Upper lobe of left lung (tissue), 6 donors: ENCODE results near the gene TTLL4. TPM values are rescaled to one million over a fixed set of nuclear protein-coding genes. Genes with fewer than 3 reads are reported as not detected.

Source experiments
- ATAC-seq, 2 donors: fragments of 200-7000 bp; cut with Tn5 transposase; one replicate each; pipeline ENCODE4 v1.9.1; 2022; ENCODE audit warnings: mild to moderate bottlenecking in 2 of 2, moderate library complexity in 2 of 2; ENCODE audit not compliant: low FRiP score in 2 of 2
- DNase-seq, 2 donors: peaks; one replicate each; pipeline ENCODE4 v3.0.0-alpha.2; 2019 to 2020
- H3K27ac ChIP-seq, 4 donors: fragments of 200-600 bp; sonication (generic); one replicate each; pipeline ENCODE4 v1.5.1; 2016 to 2019
- H3K27me3 ChIP-seq, 4 donors: fragments of 200-600 bp; sonication (generic); one replicate each; pipeline ENCODE4 v1.5.1; 2017 to 2019
- H3K36me3 ChIP-seq, 4 donors: fragments of 200-600 bp; sonication (generic); one replicate each; pipeline ENCODE4 v1.5.1; 2016 to 2019
- H3K4me1 ChIP-seq, 4 donors: fragments of 200-600 bp; sonication (generic); one replicate each; pipeline ENCODE4 v1.5.1; 2018 to 2019
- H3K4me3 ChIP-seq, 4 donors: fragments of 200-600 bp; sonication (generic); one replicate each; pipeline ENCODE4 v1.5.1; 2017 to 2019; ENCODE audit warnings: mild to moderate bottlenecking in 2 of 4, moderate library complexity in 1 of 4
- H3K9me3 ChIP-seq, 4 donors: fragments of 200-600 bp; sonication (generic); one replicate each; pipeline ENCODE4 v1.5.1; 2018 to 2019
- EP300 ChIP-seq, 4 donors: sonication (generic); formaldehyde crosslinking; IDR thresholded peaks; one replicate each; pipeline ENCODE4 v1.5.1; 2017; ENCODE audit warnings: antibody characterized with exemption in 4 of 4, control low read depth in 2 of 4
- POLR2A ChIP-seq, 4 donors: fragments of 450-650 bp; IDR thresholded peaks; one replicate each; pipeline ENCODE4 v1.5.1; 2016 to 2017; ENCODE audit warnings: antibody characterized with exemption in 4 of 4, mild to moderate bottlenecking in 2 of 4
- POLR2AphosphoS5 ChIP-seq, 2 donors: sonication (generic); formaldehyde crosslinking; IDR thresholded peaks; one replicate each; pipeline ENCODE4 v1.5.1; 2017; ENCODE audit warnings: antibody characterized with exemption in 2 of 2
- WGBS, 2 donors: methylation state at CpG; one replicate each; pipeline ENCODE4 v1.1.5; 2017 to 2018; 5-methylcytosine and 5-hydroxymethylcytosine counted together
- total RNA-seq, 6 donors: library from RNA; depleted of rRNA in 4 of 6; stranded (reverse); fragments of >200 nt in 4 of 6; gene quantifications; one replicate each; pipeline versions ENCODE4 v1.1.0 to v1.2.1, GENCODE V29; 2016 to 2021
- TF ChIP-seq, protein P1 (sequence below), 6 experiments: fragments of 450-650 bp in 4 of 6; fragments of 200-600 bp in 2 of 6; sonication (generic) in 2 of 6; IDR thresholded peaks; one replicate each; pipeline ENCODE4 v1.5.1; 2016 to 2019; ENCODE audit warnings: antibody characterized with exemption in 6 of 6
- donor health status: DM: no; HTN: no; CAD: no; lungs with moderate emphysema.
- donor health status: DM: no; HTN: yes; CAD: no; lungs with severe emphysema.

Gene TTLL4
- total RNA-seq, 6 donors from 2014 or later: 21.1 to 46.1 (median 31.7) TPM

GRCh38 chr2:218781691-218782527 is 71.3 kb downstream of the TTLL4 start, which contains the start of gene CYP27A1:
Gene CYP27A1 (plus strand): TSS chr2:218782147. CDS start chr2:218782183, 36 bp downstream.
- Histone ChIP-seq H3K27me3 (peaks cover 0 to 7% (median 0%) of the 10 kb centered on the region in 4 donors), H3K4me3 (peak within 1 kb of the TSS; percentile 42 to 77 (median 71)), H3K9me3 (peaks cover 0 to 5% (median 2%) of the 10 kb centered on the region in 4 donors), H3K36me3 (no peaks in the 10 kb centered on the region), H3K4me1 (peaks cover 4 to 28% (median 10%) of the 10 kb centered on the region in 4 donors), H3K27ac (peak within 1 kb of the TSS; percentile 74 to 94 (median 86))
- DNase-seq (peak; percentile 78 to 89), ATAC-seq (peak; percentile 87 to 91)
- TF ChIP-seq POLR2AphosphoS5 (IDR thresholded peaks at IDR 0.05) (peak in 1 of 2 donors; percentile 15), POLR2A (IDR thresholded peaks at IDR 0.05) (peak in 3 of 4 donors; percentile 28 to 87 (median 33))
- TF ChIP-seq, protein P1, sequence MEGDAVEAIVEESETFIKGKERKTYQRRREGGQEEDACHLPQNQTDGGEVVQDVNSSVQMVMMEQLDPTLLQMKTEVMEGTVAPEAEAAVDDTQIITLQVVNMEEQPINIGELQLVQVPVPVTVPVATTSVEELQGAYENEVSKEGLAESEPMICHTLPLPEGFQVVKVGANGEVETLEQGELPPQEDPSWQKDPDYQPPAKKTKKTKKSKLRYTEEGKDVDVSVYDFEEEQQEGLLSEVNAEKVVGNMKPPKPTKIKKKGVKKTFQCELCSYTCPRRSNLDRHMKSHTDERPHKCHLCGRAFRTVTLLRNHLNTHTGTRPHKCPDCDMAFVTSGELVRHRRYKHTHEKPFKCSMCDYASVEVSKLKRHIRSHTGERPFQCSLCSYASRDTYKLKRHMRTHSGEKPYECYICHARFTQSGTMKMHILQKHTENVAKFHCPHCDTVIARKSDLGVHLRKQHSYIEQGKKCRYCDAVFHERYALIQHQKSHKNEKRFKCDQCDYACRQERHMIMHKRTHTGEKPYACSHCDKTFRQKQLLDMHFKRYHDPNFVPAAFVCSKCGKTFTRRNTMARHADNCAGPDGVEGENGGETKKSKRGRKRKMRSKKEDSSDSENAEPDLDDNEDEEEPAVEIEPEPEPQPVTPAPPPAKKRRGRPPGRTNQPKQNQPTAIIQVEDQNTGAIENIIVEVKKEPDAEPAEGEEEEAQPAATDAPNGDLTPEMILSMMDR (IDR thresholded peaks at IDR 0.05): no peak
- 1 to 5% methylated on average over 27 to 71 of the region's 76 CpGs for WGBS, 2 donors

DNA sequence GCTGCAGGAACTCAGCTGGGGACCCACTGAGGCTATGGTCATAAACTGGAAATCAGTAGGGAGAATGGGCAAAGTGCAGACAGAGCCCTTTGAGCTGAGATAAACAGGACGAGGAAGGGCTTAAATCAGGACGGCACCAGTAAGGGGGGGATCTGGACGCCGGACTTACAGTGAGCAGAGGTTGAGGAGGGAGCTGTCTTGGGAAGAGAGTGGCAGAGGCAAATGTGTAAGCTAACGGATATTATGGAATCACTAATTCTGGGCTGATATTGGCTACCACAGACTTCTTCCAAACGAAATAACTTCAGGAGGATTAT is 71.9 kb downstream of the TTLL4 start:
- Histone ChIP-seq H3K27ac (peak overlapping the region; percentile 74 to 94 (median 86)), H3K9me3 (peaks cover 0 to 2% (median 0%) of the 10 kb centered on the region in 4 donors), H3K4me3 (peak overlapping the region; percentile 42 to 77 (median 71)), H3K27me3 (peaks cover 0 to 7% (median 0%) of the 10 kb centered on the region in 4 donors), H3K36me3 (no peaks in the 10 kb centered on the region), H3K4me1 (peaks cover 4 to 28% (median 10%) of the 10 kb centered on the region in 4 donors)
- WGBS, 2 donors: 14 to 21% methylated on average over 6 of the region's 6 CpGs
- no peak for DNase-seq
- TF ChIP-seq POLR2A (IDR thresholded peaks at IDR 0.05) (no peak), EP300 (IDR thresholded peaks at IDR 0.05) (no peak), POLR2AphosphoS5 (IDR thresholded peaks at IDR 0.05) (no peak)
- TF ChIP-seq, protein P1 (IDR thresholded peaks at IDR 0.05): no peak
- peak; percentile 9 to 36 for ATAC-seq

DNA sequence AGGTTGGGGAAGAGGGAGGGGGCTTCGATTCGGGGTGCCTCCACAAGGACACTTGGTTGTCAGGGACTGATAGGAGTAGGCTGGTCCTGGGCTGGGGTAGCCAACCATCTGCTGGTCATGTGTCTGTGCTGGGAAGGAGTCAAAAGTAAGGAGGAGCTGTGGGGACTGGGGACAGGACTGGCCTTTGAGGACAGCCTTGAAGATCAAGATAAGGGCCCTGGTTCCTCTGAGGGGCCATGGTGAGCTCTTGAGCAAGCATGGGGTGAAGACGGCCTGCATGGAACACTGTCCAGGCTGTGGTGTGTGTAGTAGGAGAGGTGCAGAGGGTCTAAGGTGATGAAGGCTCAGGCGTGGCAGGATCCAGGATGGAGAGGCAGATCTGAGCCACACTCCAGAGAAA is 73.1 kb downstream of the TTLL4 start:
- DNase-seq: peak in 1 of 2 donors; percentile 30
- peak overlapping the region in 3 of 4 donors; percentile 5 to 77 (median 74) for H3K4me3 ChIP-seq
- no peaks in the 10 kb centered on the region for H3K9me3 ChIP-seq
- H3K27me3 ChIP-seq: peaks cover 0 to 7% (median 0%) of the 10 kb centered on the region in 4 donors
- peak in 1 of 2 donors; percentile 49 for ATAC-seq
- TF ChIP-seq POLR2AphosphoS5 (IDR thresholded peaks at IDR 0.05): no peak
- peak in 1 of 4 donors; percentile 60 for TF ChIP-seq POLR2A (IDR thresholded peaks at IDR 0.05)
- H3K4me1 ChIP-seq: peaks cover 4 to 28% (median 10%) of the 10 kb centered on the region in 4 donors
- WGBS, 2 donors: 78 to 88% methylated on average over 4 of the region's 4 CpGs
- H3K36me3 ChIP-seq: no peaks in the 10 kb centered on the region
- H3K27ac ChIP-seq: peak overlapping the region in 2 of 4 donors; percentile 59 to 91

GRCh38 chr2:218785103-218785502 is 74.5 kb downstream of the TTLL4 start:
- 38 to 64% methylated on average over 1 of the region's 1 CpG for WGBS, 2 donors
- Histone ChIP-seq H3K4me3 (no peak overlapping the region), H3K36me3 (no peaks in the 10 kb centered on the region), H3K27me3 (peaks cover 0 to 7% (median 0%) of the 10 kb centered on the region in 4 donors), H3K9me3 (no peaks in the 10 kb centered on the region), H3K27ac (peak overlapping the region in 2 of 4 donors; percentile 18 to 91), H3K4me1 (peaks cover 4 to 28% (median 10%) of the 10 kb centered on the region in 4 donors)
- TF ChIP-seq POLR2A (IDR thresholded peaks at IDR 0.05) (no peak), EP300 (IDR thresholded peaks at IDR 0.05) (no peak), POLR2AphosphoS5 (IDR thresholded peaks at IDR 0.05) (no peak)
- TF ChIP-seq, protein P1 (IDR thresholded peaks at IDR 0.05): no peak
- no peak for DNase-seq
- no peak for ATAC-seq

GRCh38 chr2:218786133-218786532 is 75.5 kb downstream of the TTLL4 start:
- peaks cover 0 to 7% (median 0%) of the 10 kb centered on the region in 4 donors for H3K27me3 ChIP-seq
- peaks cover 0 to 24% (median 7%) of the 10 kb centered on the region in 4 donors for H3K4me1 ChIP-seq
- DNase-seq: no peak
- WGBS, 2 donors: 85 to 93% methylated on average over 3 of the region's 3 CpGs
- H3K4me3 ChIP-seq: no peak overlapping the region
- H3K9me3 ChIP-seq: no peaks in the 10 kb centered on the region
- no peak for ATAC-seq
- TF ChIP-seq, protein P1 (IDR thresholded peaks at IDR 0.05): no peak
- no peak for TF ChIP-seq POLR2AphosphoS5 (IDR thresholded peaks at IDR 0.05)
- no peak for TF ChIP-seq EP300 (IDR thresholded peaks at IDR 0.05)
- TF ChIP-seq POLR2A (IDR thresholded peaks at IDR 0.05): no peak
- no peak overlapping the region for H3K27ac ChIP-seq
- no peaks in the 10 kb centered on the region for H3K36me3 ChIP-seq
